Upper lobe of right lung (tissue), 1 donor: ENCODE measurements around the gene ICAM3. TPM values are rescaled to one million over a fixed set of nuclear protein-coding genes. Genes with fewer than 3 reads are reported as not detected.

Source experiments
- ATAC-seq: fragments of 200-7000 bp; cut with Tn5 transposase; one replicate; pipeline ENCODE4 v1.9.1; 2020; ENCODE audit warnings: mild to moderate bottlenecking, moderate library complexity
- DNase-seq: peaks from one replicate; pipeline ENCODE4 v3.0.0-alpha.2; 2020
- H3K27ac ChIP-seq: fragments of 200-600 bp; one replicate; pipeline ENCODE4 v1.8.0; 2022
- H3K27me3 ChIP-seq: fragments of 200-600 bp; one replicate; pipeline ENCODE4 v1.8.0; 2022; ENCODE audit warnings: mild to moderate bottlenecking
- H3K36me3 ChIP-seq: fragments of 200-600 bp; one replicate; pipeline ENCODE4 v1.8.0; 2022
- H3K4me1 ChIP-seq: fragments of 200-600 bp; one replicate; pipeline ENCODE4 v1.8.0; 2022
- H3K4me3 ChIP-seq: fragments of 200-600 bp; one replicate; pipeline ENCODE4 v1.8.0; 2022; ENCODE audit warnings: mild to moderate bottlenecking
- H3K9me3 ChIP-seq: fragments of 200-600 bp; one replicate; pipeline ENCODE4 v1.8.0; 2022
- intact Hi-C: fragments of 100-400 bp; cut with DNase I; formaldehyde crosslinking; loops from one replicate; pipeline ENCODE4 v1.11.0; 2022
- total RNA-seq: library from RNA; stranded (reverse); fragmentation: NEBNext Ultra II Directional; extraction: Animal tissue kit (Norgen Biotek cat#: 25700); gene quantifications from one replicate; pipeline ENCODE4 v1.2.1, GENCODE V29; 2021
- TF ChIP-seq, protein P1 (sequence below): fragments of 200-600 bp; IDR thresholded peaks from one replicate; pipeline ENCODE4 v1.8.0; 2022; ENCODE audit warnings: antibody characterized with exemption
- donor health status: DM: no; HTN: yes; CAD: no; lungs with severe emphysema.

The ICAM3 gene
- total RNA-seq, 1 donor from 2014 or later: 23.8 TPM

DNA sequence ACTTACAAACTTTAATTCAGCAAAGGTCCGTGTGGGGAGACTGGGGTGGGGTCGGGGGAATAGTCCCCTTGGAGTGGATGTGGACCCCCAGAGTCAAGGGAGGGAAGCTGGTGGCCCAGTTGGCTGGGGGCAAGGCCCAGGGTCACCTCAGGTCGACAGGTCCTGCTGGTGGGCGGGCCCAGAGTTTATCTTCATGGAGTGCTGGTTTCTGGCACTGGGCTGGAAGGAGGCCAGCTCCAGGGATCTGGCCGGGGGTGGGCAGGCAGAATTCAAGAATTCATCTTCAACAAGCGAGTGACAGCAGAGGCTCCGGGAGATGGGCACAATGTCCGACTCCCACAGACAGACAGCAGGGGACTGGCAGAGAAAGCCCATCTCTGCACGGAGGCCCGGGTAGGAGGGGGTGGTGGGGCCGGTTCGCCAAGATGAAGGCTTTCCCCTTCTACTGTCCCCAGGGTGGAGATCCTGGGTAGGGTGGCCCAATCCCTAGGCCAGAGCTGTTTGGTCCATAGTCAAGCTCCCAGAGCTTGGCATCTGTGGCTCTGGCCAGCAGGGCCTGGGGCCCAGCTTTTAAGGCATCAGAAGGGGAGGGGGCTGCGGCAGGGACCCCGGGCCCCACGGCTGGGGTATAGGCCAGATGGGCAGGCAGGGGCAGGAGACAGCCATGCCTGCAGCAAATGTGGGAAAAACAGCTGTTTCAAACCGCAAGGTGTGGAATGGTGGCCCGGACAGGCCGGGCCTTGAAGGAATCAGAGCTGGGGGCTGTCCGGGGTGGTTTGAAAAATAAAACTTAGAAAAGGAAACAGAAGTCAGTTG, 23.0 kb downstream of the ICAM3 start:
- no peaks in the 10 kb centered on the region for H3K9me3 ChIP-seq
- no peaks in the 10 kb centered on the region for H3K27me3 ChIP-seq
- TF ChIP-seq, protein P1, sequence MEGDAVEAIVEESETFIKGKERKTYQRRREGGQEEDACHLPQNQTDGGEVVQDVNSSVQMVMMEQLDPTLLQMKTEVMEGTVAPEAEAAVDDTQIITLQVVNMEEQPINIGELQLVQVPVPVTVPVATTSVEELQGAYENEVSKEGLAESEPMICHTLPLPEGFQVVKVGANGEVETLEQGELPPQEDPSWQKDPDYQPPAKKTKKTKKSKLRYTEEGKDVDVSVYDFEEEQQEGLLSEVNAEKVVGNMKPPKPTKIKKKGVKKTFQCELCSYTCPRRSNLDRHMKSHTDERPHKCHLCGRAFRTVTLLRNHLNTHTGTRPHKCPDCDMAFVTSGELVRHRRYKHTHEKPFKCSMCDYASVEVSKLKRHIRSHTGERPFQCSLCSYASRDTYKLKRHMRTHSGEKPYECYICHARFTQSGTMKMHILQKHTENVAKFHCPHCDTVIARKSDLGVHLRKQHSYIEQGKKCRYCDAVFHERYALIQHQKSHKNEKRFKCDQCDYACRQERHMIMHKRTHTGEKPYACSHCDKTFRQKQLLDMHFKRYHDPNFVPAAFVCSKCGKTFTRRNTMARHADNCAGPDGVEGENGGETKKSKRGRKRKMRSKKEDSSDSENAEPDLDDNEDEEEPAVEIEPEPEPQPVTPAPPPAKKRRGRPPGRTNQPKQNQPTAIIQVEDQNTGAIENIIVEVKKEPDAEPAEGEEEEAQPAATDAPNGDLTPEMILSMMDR: no peak
- H3K4me1 ChIP-seq: peaks cover 8% of the 10 kb centered on the region
- DNase-seq (no peak), ATAC-seq (no peak)
- peaks cover 39% of the 10 kb centered on the region for H3K36me3 ChIP-seq
- intact Hi-C loops: no loop called here
- H3K4me3 ChIP-seq: peak overlapping the region; percentile 87
- peak overlapping the region; percentile 58 for H3K27ac ChIP-seq

DNA sequence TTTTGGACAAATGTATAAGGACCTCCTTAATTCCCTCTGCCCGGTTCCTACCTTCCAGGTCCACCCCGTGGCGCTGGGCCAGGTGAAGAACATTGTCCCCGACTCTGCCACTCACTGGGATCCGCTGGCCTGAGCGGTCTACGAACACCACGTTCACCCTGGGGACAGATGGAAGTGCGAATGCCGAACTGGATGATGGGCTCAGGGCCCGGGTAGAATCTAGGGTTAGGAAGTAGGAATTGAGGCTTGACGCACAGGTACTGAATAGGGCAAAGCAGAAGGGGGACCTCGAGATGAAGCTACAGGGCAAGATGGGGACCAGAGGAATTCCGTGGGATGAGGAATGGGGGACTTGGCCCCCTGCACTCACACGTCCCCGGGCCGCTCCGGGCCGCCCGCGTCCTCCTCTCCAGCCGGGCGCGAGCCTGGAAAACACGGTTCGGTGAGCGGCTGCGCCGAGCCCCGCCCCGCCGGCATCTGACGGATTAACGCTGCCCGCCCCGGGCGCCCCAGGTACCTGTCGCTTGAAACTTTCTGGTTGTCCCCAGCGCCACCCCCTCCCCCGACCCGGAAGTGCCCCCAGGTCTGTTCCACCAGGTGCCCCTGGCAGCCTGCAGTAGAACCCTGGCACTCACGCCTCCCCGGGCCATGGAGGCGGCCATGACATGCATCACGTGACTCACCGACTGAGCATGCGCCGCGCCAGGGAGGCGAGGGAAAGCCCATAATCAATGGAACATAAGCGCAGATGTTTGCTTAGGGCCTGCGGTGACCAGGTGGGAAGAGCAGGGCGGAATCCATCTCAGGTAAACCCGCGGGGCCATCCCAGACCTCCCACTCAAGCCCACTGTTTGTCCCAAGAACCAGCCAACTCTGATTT, 23.8 kb downstream of the ICAM3 start, which contains the start of gene FDX2:
Gene FDX2, minus strand, starts transcription at position 681 of the 880 bp plus-strand sequence. Its CDS starts 19 bp downstream, at position 662.
- H3K27ac ChIP-seq: peak within 1 kb of the TSS; percentile 58
- peaks cover 30% of the 10 kb centered on the region for H3K36me3 ChIP-seq
- peak; percentile 91 for ATAC-seq
- no peaks in the 10 kb centered on the region for H3K27me3 ChIP-seq
- intact Hi-C loops: no loop called here
- TF ChIP-seq, protein P1: no peak
- DNase-seq: peak; percentile 95
- H3K4me1 ChIP-seq: peaks cover 8% of the 10 kb centered on the region
- peak within 1 kb of the TSS; percentile 87 for H3K4me3 ChIP-seq
- no peaks in the 10 kb centered on the region for H3K9me3 ChIP-seq

GRCh38 chr19:10309423-10309822, 30.0 kb downstream of the ICAM3 start, which contains the start of gene ZGLP1:
Gene ZGLP1, minus strand, starts transcription at chr19:10309815.
- Histone ChIP-seq H3K36me3 (no peaks in the 10 kb centered on the region), H3K4me1 (no peaks in the 10 kb centered on the region), H3K27me3 (no peaks in the 10 kb centered on the region), H3K9me3 (no peaks in the 10 kb centered on the region), H3K27ac (no peak within 1 kb of the TSS), H3K4me3 (no peak within 1 kb of the TSS)
- DNase-seq: no peak
- ATAC-seq: no peak
- intact Hi-C loops: no loop called here
- TF ChIP-seq, protein P1: no peak

- H3K36me3 ChIP-seq: no peaks in the 10 kb centered on the region
- DNase-seq (no peak), ATAC-seq (no peak)
- no peak overlapping the region for H3K4me3 ChIP-seq
- no peaks in the 10 kb centered on the region for H3K27me3 ChIP-seq
- TF ChIP-seq, protein P1: no peak
- H3K9me3 ChIP-seq: no peaks in the 10 kb centered on the region
- no peaks in the 10 kb centered on the region for H3K4me1 ChIP-seq
- H3K27ac ChIP-seq: no peak overlapping the region
- intact Hi-C loops: no loop called here
Measured at GRCh38 chr19:10306327-10306726, 33.1 kb downstream of the ICAM3 start.

DNA sequence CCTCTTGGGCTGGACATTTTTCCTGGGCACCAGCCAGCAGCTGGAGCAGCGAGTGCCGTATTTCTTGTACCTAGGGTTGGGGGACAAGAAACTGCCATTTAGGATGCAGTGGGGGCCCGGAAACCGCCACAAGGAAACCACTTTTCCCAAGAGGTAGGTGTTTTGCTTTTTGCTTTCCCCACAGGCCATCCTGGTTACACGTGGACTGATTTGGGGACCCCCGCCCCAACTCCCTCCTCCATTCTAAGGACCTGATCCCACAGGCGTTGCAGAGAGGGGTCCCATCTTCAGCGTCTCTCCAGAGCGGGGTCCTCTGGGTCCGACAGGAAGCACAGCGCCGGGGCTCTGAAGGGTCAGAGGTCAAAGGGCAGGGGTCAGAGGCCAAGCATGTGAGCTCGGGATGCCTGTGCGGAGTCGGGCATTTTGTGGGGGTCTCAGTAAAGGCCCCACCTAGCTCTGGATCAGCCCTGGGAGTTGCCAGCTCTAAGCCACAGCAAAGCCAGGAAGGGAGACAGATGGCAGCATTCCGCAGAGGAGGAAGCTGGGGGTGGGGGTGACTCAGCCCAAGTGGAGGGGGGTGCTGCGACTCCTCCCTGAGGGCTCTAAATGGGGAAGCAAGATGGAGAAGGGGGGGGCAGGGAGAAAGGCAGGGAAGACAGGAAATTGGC, 34.2 kb downstream of the ICAM3 start:
- H3K27ac ChIP-seq: no peak overlapping the region
- ATAC-seq: peak; percentile 90
- no peaks in the 10 kb centered on the region for H3K36me3 ChIP-seq
- no peaks in the 10 kb centered on the region for H3K27me3 ChIP-seq
- intact Hi-C loops: no loop called here
- TF ChIP-seq, protein P1: no peak
- DNase-seq: peak; percentile 82
- H3K4me3 ChIP-seq: no peak overlapping the region
- H3K4me1 ChIP-seq: no peaks in the 10 kb centered on the region
- H3K9me3 ChIP-seq: no peaks in the 10 kb centered on the region
